Measurements from ENCODE around the gene DHRS4. TPM values are rescaled to one million over a fixed set of nuclear protein-coding genes. Genes with fewer than 3 reads are reported as not detected.

The DHRS4 gene
- total and polyA plus RNA-seq, 9 of the 15 experiments (the other 6 are each of a cell fraction or from before 2014, with no cell fraction given), result 0.51 to 35.9 (median 10.1) TPM

GRCh38 chr14:23910876-23911210 lies 42.7 kb upstream of the DHRS4 start:
- FAIRE-seq, result no peak
- no TSS peak for BruUV-seq (replicated peaks)
- 8% methylated on average over 1 of the region's 3 CpGs for WGBS (ENCODE audit: insufficient coverage, low coverage, missing lambda C conversion rate)

More at GRCh38 chr14:23910876-23911210, 42.7 kb upstream of the DHRS4 start:
- no peak for ATAC-seq
- no peak for TF ChIP-seq STAT5B (CRISPR knock-in tag; IDR thresholded peaks at IDR 0.05)
- no peak for TF ChIP-seq RBM34 (IDR thresholded peaks at IDR 0.05; ENCODE audit: borderline replicate concordance, insufficient read depth, low read length)
- TF ChIP-seq NCOA1 (IDR thresholded peaks at IDR 0.05; ENCODE audit: low read depth), result no peak
- TF ChIP-seq ZNF23 (CRISPR knock-in tag; IDR thresholded peaks at IDR 0.05), result no peak
- TF ChIP-seq SIN3A (IDR thresholded peaks at IDR 0.05; ENCODE audit: borderline replicate concordance in 2 of 2, control insufficient read depth in 1 of 2, low read depth in 2 of 2, low read length in 2 of 2), result no peak
- no peak for TF ChIP-seq CBFB (CRISPR knock-in tag; IDR thresholded peaks at IDR 0.05)
- no peak for TF ChIP-seq PHF8 (IDR thresholded peaks at IDR 0.05; ENCODE audit: borderline replicate concordance, low read length)
- no peak for TF ChIP-seq CBX3 (IDR thresholded peaks at IDR 0.05; ENCODE audit: borderline replicate concordance in 1 of 2, low read length in 2 of 2)
- no peak for TF ChIP-seq JUNB (CRISPR knock-in tag; conservative IDR thresholded peaks at IDR 0.05)
- TF ChIP-seq ZBTB9 (CRISPR knock-in tag; IDR thresholded peaks at IDR 0.05), result no peak
- no peak for TF ChIP-seq ESRRB (CRISPR knock-in tag; IDR thresholded peaks at IDR 0.05; ENCODE audit: borderline replicate concordance)
- TF ChIP-seq ZNF282 (CRISPR knock-in tag; IDR thresholded peaks at IDR 0.05), result no peak
- no peak for TF ChIP-seq MAFF (IDR thresholded peaks at IDR 0.05; ENCODE audit: low read length)
- no peak for TF ChIP-seq ZNF384 (IDR thresholded peaks at IDR 0.05; ENCODE audit: low read depth, low read length)
- no peak for TF ChIP-seq HSF4 (CRISPR knock-in tag; IDR thresholded peaks at IDR 0.05; ENCODE audit: borderline replicate concordance)
- Histone ChIP-seq H4K20me1 (replicated peaks; ENCODE audit: control insufficient read depth, insufficient read depth, low read length) (no peaks in the 10 kb centered on the region), H3K36me3 (ENCODE audit: control insufficient read depth, insufficient read depth, low read length) (no peaks in the 10 kb centered on the region), H3K4me2 (ENCODE audit: insufficient read depth, low read length) (no peak overlapping the region), H3K4me1 (replicated peaks in 1 of 2; ENCODE audit: control insufficient read depth in 2 of 2, insufficient read depth in 2 of 2, low read length in 2 of 2) (no peaks in the 10 kb centered on the region), H3K9me3 (replicated peaks; ENCODE audit: control insufficient read depth, insufficient read depth, low read depth, low read length) (no peaks in the 10 kb centered on the region), H3K9me1 (ENCODE audit: control insufficient read depth, insufficient read depth, low read length) (no peaks in the 10 kb centered on the region), H3K79me2 (ENCODE audit: control insufficient read depth, insufficient read depth, low read length) (no peaks in the 10 kb centered on the region), H3K9ac (ENCODE audit: insufficient read depth in 1 of 2, low read depth in 2 of 2, low read length in 2 of 2) (no peak overlapping the region), H3K27me3 (ENCODE audit: control insufficient read depth in 2 of 2, insufficient read depth in 2 of 2, low read length in 2 of 2) (no peaks in the 10 kb centered on the region), H3K4me3 (no peak overlapping the region), H3K27ac (ENCODE audit: extremely low read depth, low read depth, low read length) (no peak overlapping the region), H2AFZ (ENCODE audit: low read depth, low read length) (no peak overlapping the region)
- CTCF ChIA-PET (ENCODE audit: low intra/inter-chr PET ratio), result interaction anchor here (1.8 to 2.0 kb wide), 3 partner anchors 184 to 322 kb away, joined by 7 to 13 read pairs (median 13); no protein-coding TSS in a partner anchor
- POLR2A ChIA-PET, result interaction anchor here (0.6 kb wide), 1 partner anchor 301 kb away, joined by 3 read pairs; no protein-coding TSS in a partner anchor
- intact Hi-C loops (cut with micrococcal nuclease), result loop anchor here (1.0 to 10.0 kb wide), 3 partner anchors 184 to 324 kb away; partner anchors contain the start of gene DHRS2
- in situ Hi-C loops (cut with MboI), result no loop called here
- no peak for DNase-seq (ENCODE audit: extremely low read depth in 1 of 4, low spot score in 3 of 4)
